NCI-H146 treated with DMSO at 0.1 percent for 48 hours (cell line): ENCODE measurements around the gene ATG4D.
"Not testable (repeated sequence)": the region's sequence is repeated elsewhere in the genome, so short reads cannot be mapped to it uniquely, and the experiment has no call there.

Experiments
- DNase-seq: peaks from one replicate; lab custom pipeline; 2025; ENCODE audit not compliant: unreplicated experiment; lab: John Stamatoyannopoulos, UW

Gene ATG4D

DNA sequence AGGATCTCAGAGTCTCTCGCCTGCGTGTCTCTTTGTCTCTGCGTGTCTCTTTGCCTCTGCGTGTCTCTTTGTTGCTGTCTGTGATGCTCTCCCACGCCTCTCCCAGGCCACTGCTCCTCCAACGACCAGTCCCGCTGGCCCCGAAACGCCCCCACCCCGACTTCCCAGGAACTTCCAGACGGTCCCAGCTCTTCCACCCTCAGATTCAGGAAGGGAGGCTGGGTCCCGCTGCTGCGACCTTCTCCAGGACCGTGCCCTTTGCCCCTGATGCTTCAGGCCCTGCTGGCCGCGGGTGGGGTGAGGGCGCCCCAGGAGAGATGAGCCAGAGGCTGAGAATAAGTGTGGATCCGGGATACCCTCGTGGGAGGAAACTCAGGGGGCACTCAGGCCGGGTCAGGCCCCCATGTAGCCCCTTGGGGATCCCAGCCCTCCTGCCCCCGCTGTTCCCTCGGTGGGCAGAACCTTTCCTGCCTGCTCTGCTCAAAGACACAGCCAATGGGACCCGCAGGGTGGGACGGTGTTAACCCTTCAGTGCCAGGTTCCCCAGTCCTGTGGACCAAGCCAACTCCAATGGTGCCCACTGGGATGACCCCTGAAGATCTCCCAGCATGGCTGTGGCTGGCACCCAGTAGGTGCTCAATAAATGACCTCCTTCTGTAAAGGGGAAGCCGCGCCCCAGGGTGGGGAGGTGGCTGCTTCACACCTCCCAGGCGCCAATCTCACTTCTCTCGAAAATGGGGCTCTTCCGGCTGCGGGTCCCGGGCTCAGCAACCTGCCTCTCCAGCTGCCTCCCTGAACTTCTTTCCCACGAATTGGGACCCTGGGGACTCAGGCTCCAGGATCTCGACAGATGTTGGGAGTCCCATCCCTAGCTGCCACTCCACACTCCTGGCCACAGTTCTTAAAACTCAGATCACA is 25.0 kb upstream of the ATG4D start:
- DNase-seq, result no peak

DNA sequence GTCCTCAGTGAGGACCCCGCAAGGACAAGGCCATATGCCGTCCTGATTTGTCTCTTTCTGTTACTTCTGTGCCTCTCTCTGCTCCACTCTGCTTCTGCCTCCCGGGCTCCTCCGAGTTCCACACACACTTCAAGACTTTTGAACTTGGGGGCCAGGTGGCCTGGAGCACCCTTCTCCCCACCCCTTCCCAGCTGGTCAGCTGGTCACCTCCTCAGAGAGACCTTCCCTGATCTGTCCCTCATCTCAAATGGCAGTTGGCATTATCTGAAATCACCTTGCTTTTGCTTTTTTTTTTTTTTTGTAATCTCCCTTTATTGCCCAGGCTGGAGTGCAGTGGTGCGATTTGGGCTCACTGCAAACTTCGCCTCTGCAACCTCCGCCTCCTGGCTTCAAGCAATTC is 24.3 kb upstream of the ATG4D start:
- no peak for DNase-seq

DNA sequence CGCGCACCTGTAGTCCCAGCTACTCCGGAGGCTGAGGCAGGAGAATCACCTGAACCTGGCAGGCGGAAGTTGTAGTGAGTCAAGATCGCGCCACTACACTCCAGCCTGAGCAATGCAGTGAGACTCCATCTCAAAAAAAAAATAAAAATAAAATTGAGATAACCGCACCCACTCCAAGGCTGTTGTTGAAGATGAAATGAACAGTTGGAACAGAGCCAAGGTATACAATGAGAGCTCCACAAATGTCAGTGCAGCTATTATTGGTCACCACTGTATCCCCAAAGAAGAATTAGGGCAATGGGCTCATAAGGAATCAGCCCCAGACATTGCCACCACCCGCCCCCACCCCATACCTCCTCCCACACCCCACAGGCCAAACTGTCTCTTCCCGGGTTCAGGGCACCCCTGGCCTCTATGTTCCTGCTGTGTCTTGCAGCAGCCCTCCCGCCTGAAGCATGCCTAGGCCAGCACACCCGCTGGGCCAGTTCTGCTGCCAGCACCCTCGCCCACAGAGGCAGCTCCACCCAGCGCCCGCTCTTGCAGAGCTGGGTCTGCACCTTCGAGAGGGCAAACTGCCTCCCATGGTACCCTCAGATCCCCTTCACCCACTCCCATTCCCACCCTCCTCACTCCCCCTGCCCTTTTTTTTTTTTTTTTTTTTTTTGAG is 22.9 kb upstream of the ATG4D start:
- no peak for DNase-seq

DNA sequence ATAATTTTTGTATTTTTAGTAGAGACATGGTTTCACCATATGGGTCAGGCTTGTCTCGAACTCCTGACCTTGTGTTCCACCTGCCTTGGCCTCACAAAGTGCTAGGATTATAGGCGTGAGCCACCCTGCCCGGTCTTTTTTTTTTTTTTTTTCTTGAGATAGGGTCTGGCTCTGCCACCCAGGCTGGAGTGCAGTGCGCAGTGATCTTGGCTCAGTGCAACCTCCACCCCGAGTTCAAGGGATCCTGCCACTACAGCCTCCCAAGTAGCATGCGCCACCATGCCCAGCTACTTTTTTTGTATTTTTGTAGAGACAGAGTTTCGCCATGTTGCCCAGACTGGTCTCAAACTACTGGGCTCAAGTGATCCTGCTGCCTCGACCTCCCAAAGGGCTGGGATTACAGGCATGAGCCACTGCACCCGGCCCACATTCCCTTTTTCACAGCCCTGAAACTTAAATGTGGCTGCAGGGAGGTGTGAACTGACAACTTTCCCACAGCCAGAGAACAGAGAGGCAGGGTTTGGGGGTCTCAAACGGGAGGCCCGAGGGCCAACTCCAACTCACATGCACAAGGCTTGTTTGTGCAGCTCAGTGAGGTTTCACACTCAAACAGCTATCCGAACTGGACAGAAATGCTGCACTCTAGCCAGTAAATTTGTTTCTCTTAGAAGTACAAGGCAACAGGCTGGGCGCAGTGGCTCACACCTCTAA is 22.1 kb upstream of the ATG4D start:
- DNase-seq, result no peak

DNA sequence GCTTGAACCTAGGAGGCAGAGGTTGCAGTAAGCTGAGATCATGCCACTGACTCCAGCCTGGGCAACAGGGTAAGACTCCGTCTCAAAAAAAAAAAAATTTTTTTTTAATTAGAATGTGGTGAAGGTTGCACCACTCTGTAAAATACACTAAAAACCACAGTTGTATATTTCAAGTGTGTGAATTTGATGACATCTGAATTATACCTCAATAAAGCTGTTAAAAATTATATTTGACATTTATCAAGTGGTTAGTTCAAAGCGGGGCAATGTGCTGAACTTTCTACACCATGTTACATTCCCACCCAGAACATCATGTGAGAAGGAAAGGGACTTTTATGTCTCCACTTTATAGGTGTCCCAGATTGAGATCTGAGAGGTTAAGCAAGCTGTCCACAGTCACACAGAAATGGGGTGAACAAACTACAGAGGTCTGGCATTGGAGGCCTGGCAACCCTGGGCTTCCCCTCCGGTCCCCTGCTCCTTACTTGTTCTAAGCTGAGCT is 20.5 kb upstream of the ATG4D start:
- DNase-seq, result no peak

DNA sequence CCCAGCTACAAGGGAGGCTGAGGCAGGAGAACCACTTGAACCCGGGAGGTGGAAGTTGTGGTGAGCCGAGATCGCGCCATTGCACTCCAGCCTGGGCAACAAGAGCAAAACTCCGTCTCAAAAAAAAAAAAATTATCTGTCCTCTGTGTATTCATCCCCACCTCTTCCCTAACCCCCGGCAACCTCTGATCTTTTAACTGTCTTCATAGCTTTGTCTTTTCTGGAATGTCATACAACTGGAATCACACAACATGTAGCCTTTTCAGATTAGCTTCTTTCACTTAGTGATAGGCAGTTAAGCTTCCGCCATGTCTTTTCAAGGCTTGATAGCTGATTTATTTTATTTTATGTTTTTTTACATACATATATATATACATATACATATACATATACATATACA is 18.1 kb upstream of the ATG4D start:
- DNase-seq, result no peak

DNA sequence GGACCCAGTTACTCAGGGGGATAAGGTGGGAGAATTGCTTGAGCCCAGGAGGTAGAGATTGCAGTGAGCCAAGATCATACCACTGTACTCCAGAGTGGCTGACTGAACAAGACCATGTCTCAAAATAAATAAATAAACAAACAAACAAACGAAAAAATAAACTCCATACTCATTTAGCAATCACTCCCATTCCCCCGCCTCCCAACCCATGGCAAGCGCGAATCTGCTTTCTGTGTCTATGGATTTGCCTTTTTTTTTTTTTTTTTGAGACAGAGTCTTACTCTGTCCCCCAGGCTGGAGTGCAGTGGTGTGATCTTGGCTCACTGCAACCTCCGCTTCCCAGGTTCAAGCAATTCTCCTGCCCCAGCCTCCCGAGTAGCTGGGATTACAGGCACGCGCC is 16.8 kb upstream of the ATG4D start:
- DNase-seq, result not testable (repeated sequence)

DNA sequence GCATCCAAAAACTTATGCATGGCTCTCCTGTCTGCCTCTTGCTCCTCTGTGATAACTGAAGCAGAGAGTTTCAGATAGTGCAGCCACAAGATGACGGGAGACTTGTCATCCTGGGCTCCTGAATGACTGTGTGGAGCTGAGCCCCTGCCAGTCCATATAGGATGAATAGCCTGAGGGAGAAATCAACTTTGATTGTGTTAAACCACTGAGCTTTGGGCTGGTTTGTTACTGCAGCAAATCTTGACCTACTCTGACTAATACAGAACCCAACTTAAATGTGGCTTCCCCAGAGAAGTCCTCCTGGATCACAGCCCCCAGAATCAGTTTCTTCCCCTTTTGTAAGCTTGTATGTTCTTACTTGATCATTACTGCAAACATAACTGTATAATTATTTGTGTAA is 11.2 kb upstream of the ATG4D start:
- no peak for DNase-seq

DNA sequence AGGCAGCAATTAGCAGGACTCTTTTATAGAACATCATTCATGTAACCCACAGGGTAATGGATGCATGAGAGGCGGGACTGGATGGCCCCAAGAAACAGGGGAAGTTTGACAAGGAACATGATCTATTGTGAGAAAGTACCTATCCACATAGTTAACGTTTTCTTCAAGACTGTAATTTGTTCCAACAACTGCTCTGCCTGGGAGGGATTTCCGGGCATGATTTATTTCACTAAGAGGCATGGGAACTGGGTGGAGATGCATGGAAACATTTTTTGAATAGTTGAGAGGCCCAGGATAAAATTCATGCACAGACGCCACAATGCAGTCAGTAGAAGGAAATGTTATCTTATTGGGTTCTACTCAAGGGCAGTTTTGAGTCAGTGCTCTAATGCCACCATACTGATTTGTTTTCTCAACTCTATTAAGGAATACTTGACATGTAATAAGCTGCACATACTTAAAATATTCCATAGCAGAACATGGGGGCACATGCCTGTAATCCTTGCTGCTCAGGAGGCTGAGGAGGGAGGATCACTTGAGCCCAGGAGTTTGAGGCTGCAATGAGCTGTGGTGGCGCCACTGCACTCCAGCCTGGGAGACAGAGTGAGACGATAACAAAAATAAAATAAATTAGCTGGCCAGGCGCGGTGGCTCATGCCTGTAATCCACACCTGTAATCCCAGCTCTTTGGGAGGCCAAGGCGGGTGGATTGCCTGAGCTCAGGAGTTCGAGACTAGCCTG is 9.9 kb upstream of the ATG4D start:
- DNase-seq, result no peak

DNA sequence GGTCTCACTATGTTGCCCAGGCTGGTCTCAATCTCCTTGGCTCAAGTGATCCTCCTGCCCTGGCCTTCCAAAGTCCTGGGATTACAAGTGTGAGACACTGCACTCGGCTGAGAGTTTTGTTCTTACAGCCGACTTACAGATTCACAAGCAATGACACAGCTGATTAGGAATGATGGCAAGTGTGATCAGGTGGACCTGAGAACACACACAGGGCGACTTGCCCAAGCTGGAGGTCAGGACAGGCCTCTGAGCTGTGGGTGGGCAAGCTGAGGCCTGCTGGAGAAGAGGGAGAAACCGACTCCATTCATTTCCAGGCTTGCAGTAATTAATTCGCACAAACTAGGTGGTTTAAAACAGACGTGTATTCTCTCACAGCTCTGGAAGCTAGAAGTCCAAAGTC is 8.1 kb upstream of the ATG4D start:
- no peak for DNase-seq

DNA sequence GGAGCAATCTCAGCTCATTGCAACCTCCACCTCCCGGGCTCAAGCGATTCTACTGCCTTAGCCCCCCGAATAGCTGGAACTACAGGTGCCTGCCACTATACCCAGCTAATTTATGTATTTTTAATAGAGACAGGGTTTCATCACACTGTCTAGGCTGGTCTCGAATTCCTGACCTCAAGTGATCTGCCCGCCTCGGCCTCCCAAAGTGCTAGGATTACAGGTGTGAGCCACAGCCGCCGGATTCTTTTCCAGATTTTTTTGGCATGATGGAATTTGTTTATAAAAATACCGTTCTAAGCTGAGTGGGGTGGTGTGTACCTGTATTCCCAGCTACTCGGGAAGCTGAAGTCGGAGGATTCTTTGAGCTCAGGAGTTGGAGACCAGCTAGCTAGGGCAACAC is 6.0 kb upstream of the ATG4D start:
- DNase-seq, result no peak

DNA sequence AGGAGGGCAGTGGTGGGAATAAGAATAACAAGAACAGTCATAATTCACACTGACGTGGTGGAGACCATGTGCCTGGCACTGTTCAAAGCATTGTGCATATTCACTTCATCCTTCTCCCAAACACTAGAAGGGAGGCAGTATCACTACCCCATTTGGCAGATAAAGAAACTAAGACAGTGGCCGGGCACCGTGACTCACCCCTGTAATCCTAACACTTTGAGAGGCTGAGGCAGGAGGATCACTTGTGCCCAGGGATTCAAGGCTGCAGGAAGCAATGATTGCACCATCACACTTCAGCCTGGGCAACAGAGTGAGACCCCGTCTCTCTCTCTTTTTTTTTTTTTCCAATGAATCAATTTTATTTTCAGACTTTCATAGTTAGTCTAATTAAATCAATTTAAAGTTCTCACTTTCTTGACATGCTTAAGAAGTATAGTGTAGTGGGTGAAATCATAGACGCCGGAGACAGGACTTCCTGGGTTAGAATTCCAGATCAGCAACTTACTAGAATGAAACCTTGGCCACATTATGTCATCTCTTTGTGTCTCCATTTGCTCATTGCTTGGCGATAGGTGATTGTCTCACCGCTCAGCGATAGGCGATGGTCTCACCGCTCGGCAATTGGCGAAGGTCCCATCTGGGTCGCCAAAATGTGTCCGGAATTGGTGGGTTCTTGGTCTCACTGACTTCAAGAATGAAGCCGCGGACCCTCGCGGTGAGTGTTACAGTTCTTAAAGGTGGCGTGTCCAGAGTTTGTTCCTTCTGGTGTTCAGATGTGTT is 5.3 kb upstream of the ATG4D start:
- DNase-seq, result no peak

DNA sequence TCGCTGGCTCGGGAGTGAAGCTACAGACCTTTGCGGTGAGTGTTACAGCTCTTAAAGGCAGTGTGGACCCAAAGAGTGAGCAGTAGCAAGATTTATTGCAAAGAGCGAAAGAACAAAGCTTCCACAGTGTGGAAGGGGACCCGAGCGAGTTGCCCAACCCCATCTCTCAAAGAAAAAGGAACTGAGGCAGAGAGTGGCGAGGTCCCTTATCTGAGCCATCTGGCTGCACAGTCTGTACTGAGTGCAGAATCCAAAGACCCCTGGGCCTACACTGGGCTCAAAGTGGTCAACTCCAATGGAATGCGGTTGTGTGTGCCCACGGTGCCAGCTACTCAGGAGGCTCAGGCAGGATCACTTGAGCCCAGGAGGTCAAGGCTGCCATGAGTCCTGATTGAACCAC is 4.7 kb upstream of the ATG4D start:
- not testable (repeated sequence) for DNase-seq

DNA sequence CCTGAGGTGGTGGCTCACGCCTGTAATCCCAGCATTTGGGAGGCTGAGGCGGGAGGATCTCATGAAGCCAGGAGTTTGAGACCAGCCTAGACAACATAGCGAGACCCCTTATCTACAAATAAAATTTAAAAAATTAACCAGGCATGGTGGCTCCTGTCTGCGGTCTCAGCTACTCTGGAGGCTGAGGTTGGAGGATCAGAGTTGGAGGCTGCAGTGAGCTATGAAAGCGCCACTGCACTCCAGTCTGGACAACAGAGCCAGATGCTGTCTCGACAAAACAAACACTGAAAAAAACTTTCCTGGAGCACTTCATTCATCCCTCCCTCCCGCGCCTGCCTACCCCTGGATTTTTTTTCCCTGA is 665 bp upstream of the ATG4D start:
- DNase-seq, result no peak

DNA sequence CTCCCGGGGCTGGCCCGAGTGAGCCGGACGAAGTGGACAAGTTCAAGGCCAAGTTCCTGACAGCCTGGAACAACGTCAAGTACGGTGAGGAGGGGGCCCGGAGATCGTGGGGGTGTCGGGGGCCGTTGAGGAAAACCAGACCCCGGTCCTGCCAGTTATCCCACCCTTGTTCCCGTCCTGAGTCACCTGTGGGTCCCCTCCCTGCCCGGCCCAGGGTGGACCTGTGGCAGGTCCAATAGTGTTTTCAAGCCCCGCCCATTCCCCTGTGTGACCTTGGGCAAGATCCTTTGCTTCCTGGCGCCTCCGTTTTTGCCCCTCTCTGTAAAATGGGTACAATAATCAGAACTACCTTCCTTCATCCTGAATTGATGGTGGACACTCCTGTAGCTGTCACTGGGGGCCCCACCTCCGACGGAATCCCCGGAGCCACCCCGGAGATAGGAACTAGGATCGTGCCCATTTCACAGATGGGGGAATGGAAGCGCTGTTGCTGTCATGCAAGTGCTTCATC is 593 bp downstream of the ATG4D start:
- no peak for DNase-seq

DNA sequence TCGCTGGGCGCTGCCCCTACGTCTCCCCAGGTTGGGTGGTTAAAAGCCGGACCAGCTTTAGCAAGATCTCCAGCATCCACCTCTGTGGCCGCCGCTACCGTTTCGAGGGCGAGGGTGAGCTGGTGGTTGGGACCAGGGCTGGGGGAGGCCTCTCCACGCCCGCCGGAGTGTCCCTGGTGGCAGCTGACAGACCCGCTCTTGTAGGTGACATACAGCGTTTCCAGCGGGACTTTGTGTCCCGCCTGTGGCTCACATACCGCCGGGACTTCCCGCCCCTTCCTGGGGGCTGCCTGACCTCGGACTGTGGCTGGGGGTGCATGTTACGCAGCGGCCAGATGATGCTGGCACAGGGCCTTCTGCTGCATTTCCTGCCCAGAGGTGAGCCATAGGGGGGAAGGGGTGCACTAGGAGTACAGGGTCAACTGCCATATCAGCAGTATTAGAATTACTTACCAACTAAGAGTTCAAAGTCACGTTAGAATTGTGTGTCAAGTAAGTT is 1.1 kb downstream of the ATG4D start:
- DNase-seq, result no peak

DNA sequence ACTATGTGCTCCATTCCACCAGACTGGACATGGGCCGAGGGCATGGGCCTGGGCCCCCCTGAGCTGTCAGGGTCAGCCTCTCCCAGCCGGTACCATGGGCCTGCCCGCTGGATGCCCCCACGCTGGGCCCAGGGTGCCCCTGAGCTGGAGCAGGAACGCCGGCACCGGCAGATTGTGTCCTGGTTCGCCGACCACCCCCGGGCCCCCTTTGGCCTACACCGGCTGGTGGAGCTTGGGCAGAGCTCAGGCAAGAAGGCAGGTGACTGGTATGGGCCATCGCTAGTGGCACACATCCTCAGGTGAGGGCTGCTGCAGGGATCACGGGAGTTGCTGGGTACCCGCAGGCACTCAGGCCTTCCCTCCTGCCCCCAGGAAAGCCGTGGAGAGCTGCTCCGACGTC is 3.1 kb downstream of the ATG4D start:
- DNase-seq, result no peak

DNA sequence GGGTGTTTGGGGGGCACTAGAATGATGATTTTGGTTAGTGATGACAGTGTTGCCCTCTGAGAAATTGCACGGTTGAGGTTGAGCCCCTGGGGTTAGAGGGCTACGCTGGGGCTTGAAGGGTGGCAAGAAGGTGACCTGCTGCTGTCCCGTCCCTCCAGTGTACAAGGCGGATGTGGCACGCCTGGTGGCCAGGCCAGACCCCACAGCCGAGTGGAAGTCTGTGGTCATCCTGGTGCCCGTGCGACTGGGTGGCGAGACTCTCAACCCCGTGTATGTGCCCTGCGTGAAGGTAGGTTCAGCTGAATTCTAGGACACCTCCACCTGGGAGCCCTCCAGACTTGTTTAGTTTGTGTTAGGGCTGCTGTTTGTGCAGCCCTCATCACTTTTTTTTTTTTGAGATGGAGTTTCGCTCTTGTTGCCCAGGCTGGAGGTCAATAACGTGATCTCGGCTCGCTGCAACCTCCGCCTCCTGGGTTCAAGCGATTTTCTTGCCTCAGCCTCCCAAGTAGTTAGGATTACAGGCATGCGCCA is 5.1 kb downstream of the ATG4D start:
- DNase-seq, result no peak

DNA sequence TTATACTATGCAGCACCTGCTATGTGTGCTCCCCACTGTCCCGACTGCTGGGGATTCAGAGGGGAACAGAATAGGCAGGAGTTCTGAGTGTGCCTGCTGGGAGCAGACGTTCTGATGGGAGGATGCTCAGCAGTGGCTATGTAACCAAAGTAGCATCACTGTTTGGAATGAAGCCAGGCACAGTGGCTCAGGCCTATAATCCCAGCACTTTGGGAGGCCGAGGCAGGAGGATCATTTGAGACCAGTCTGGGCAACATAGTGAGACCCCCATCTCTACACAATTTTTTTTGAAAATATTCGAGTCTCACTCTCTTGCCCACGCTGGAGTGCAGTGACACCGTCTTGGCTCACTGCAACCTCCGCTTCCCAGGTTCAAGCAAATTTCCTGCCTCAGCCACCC is 6.0 kb downstream of the ATG4D start:
- no peak for DNase-seq

DNA sequence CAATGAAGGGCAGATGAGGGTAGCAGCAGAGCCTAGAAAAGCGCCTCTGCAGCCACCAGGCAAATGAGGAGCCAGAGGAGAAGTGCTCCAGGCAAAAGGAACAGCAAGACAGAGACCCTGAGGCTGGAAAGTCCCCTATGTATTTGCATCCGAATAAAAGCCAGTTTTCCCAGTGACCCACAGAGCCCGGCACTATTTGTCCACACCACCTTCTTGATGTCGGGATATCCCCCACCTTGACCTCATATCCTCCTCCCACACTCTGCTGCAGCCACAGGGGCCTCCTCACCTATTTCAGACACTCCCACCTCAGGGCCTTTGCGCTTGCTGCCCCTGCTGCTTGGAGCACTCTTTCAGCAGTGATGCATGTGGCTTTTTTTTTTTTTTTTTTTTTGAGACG is 6.6 kb downstream of the ATG4D start:
- DNase-seq, result no peak
